HepG2 (cell line): ENCODE measurements around the gene HK2. TPM values are rescaled to one million over a fixed set of nuclear protein-coding genes. Genes with fewer than 3 reads are reported as not detected.
A peak's percentile ranks its signal among the peaks of the same experiment; 100 is the strongest.

Experiments used
- ATAC-seq: fragments of 200-7000 bp; cut with Tn5 transposase; 3 replicates; pipeline ENCODE4 v1.9.1; 2020; ENCODE audit warnings: mild to moderate bottlenecking, moderate library complexity
- BruUV-seq: library from RNA; stranded (reverse); fragments of 400-500 nt; replicated peaks from 2 replicates; lab custom pipeline; 2021; lab: Mats Ljungman, UMichigan
- CTCF ChIA-PET: fragments of 300-600 bp; formaldehyde crosslinking; extraction: SDS; loops from one replicate; lab custom pipeline; 2021; ENCODE audit warnings: low total read pairs, inconsistent platforms, low intra/inter-chr PET ratio; lab: Yijun Ruan, JAX
- POLR2A ChIA-PET: fragments of 350-600 bp; sonication (Branson Sonifier 250); formaldehyde crosslinking; loops from one replicate; lab custom pipeline; 2020; ENCODE audit warnings: antibody characterized with exemption, inconsistent platforms; lab: Yijun Ruan, JAX
- DNase-seq: peaks from one replicate; pipeline ENCODE4 v3.0.0-alpha.2; 2015; ENCODE audit warnings: low spot score
- FAIRE-seq: peaks from 3 replicates; lab custom pipeline; 2011; peaks lifted over from hg19 to GRCh38; lab: Jason Lieb, UNC
- H2AFZ ChIP-seq: one replicate; pipeline ENCODE4 v1.6.1; 2011; ENCODE audit warnings: low read length, inconsistent platforms
- H3K27ac ChIP-seq: fragments of 300-600 bp; 3 replicates; pipeline ENCODE4 v1.8.0; 2011; ENCODE audit warnings: mixed run types, mild to moderate bottlenecking, mixed read lengths, low read length, inconsistent platforms; ENCODE audit not compliant: insufficient read depth; ENCODE audit errors: extremely low read length
- H3K27me3 ChIP-seq, 2 experiments: fragments of 200-600 bp in 1 of 2; 2 replicates in 1 of 2; 3 replicates in 1 of 2; pipeline versions ENCODE4 v1.6.0 to v1.8.0; 2011; ENCODE audit warnings: low read length in 2 of 2, mild to moderate bottlenecking in 2 of 2, moderate library complexity in 2 of 2, inconsistent platforms in 1 of 2; ENCODE audit not compliant: insufficient read depth in 2 of 2, control insufficient read depth in 1 of 2
- H3K36me3 ChIP-seq, 2 experiments: fragments of 200-600 bp in 1 of 2; replicated peaks in 1 of 2; 2 replicates in 1 of 2; 3 replicates in 1 of 2; pipeline versions ENCODE4 v1.5.1 to v1.8.0; 2011; ENCODE audit warnings: low read length in 2 of 2, inconsistent platforms in 1 of 2; ENCODE audit not compliant: insufficient read depth in 2 of 2, control insufficient read depth in 1 of 2
- H3K4me1 ChIP-seq: 2 replicates; pipeline ENCODE4 v1.5.1; 2012; ENCODE audit warnings: low read length, inconsistent platforms; ENCODE audit not compliant: insufficient read depth
- H3K4me2 ChIP-seq: 2 replicates; pipeline ENCODE4 v1.6.0; 2011; ENCODE audit warnings: low read depth, low read length, inconsistent platforms
- H3K4me3 ChIP-seq, 3 experiments: fragments of 200-600 bp in 1 of 3; sonication (generic), shearing (Covaris generic) in 1 of 3; replicated peaks in 1 of 3; 2 replicates each; pipeline ENCODE4 v1.5.1; 2011 to 2016; ENCODE audit warnings: low read length in 3 of 3, inconsistent platforms in 2 of 3, low read depth in 2 of 3, mild to moderate bottlenecking in 2 of 3, control low read depth in 1 of 3, mixed read lengths in 1 of 3; ENCODE audit not compliant: insufficient read depth in 1 of 3
- H3K79me2 ChIP-seq: one replicate; pipeline ENCODE4 v1.6.1; 2011; ENCODE audit warnings: low read length, inconsistent platforms; ENCODE audit not compliant: insufficient read depth
- H3K9ac ChIP-seq: 2 replicates; pipeline ENCODE4 v1.6.0; 2011; ENCODE audit warnings: mild to moderate bottlenecking, low read depth, low read length, inconsistent platforms; ENCODE audit not compliant: insufficient read depth
- H3K9me3 ChIP-seq: 2 replicates; pipeline ENCODE4 v1.5.1; 2012; ENCODE audit warnings: mild to moderate bottlenecking, low read length
- H4K20me1 ChIP-seq: 2 replicates; pipeline ENCODE4 v1.6.0; 2011; ENCODE audit warnings: inconsistent platforms, mild to moderate bottlenecking, low read length, moderate library complexity; ENCODE audit not compliant: insufficient read depth
- FOXO1 ChIP-seq: sonication (generic); formaldehyde crosslinking; IDR thresholded peaks from 2 replicates; pipeline ENCODE4 v1.4.0; 2020; ENCODE audit warnings: missing genetic modification reagents
- GATAD2A ChIP-seq: IDR thresholded peaks from 2 replicates; pipeline ENCODE4 v1.6.1; 2016
- IKZF4 ChIP-seq: sonication (generic); formaldehyde crosslinking; IDR thresholded peaks from 2 replicates; pipeline ENCODE4 v1.5.1; 2020; ENCODE audit warnings: borderline replicate concordance, mild to moderate bottlenecking, low read depth, missing genetic modification reagents; ENCODE audit errors: not compliant biosample characterization
- KDM4B ChIP-seq: sonication (generic); formaldehyde crosslinking; IDR thresholded peaks from 2 replicates; pipeline ENCODE4 v1.4.0; 2020; ENCODE audit warnings: missing genetic modification reagents
- KDM5B ChIP-seq: sonication (generic); formaldehyde crosslinking; IDR thresholded peaks from 2 replicates; pipeline ENCODE4 v1.4.0; 2020; ENCODE audit warnings: missing genetic modification reagents, mild to moderate bottlenecking, borderline replicate concordance
- KLF16 ChIP-seq, 2 experiments: sonication (generic) in 1 of 2; formaldehyde crosslinking in 1 of 2; IDR thresholded peaks; 2 replicates each; pipeline versions ENCODE4 v1.6.1 to v1.8.0; 2016 to 2023; ENCODE audit warnings: missing genetic modification reagents in 2 of 2, missing compliant biosample characterization in 1 of 2
- RAD51 ChIP-seq: fragments of 450-650 bp; IDR thresholded peaks from 2 replicates; pipeline ENCODE4 v1.6.1; 2016; ENCODE audit warnings: borderline replicate concordance
- RARA ChIP-seq: IDR thresholded peaks from 2 replicates; pipeline ENCODE4 v1.6.1; 2016; ENCODE audit warnings: missing genetic modification reagents, missing compliant biosample characterization
- RBFOX2 ChIP-seq: fragments of 200-400 bp; formaldehyde crosslinking; IDR thresholded peaks from 2 replicates; pipeline ENCODE4 v1.6.1; 2017; ENCODE audit warnings: low read depth, mild to moderate bottlenecking, low read length
- RXRB ChIP-seq: IDR thresholded peaks from 2 replicates; pipeline ENCODE4 v1.6.1; 2016; ENCODE audit warnings: borderline replicate concordance, missing genetic modification reagents, missing compliant biosample characterization
- ZBED4 ChIP-seq: sonication (generic); formaldehyde crosslinking; IDR thresholded peaks from 2 replicates; pipeline ENCODE4 v1.4.0; 2020; ENCODE audit warnings: missing genetic modification reagents, borderline replicate concordance
- ZNF597 ChIP-seq: sonication (generic); formaldehyde crosslinking; IDR thresholded peaks from 2 replicates; pipeline ENCODE4 v1.5.0; 2020; ENCODE audit warnings: missing genetic modification reagents
- WGBS: methylation state at CpG from one replicate; pipeline ENCODE4 v1.1.6; 2017; ENCODE audit warnings: low lambda C conversion rate; 5-methylcytosine and 5-hydroxymethylcytosine counted together
- in situ Hi-C: cut with HindIII; loops from 2 replicates; pipeline ENCODE4 v1.10.0; 2017; ENCODE audit warnings: low pct_unique_long_range_greater_than_20kb; ENCODE audit not compliant: extremely low pct_ligation_motif_present
- intact Hi-C: fragments of 100-400 bp; cut with micrococcal nuclease; formaldehyde crosslinking; loops from one replicate; pipeline ENCODE4 v1.10.0; 2022; ENCODE audit not compliant: unreplicated experiment
- polyA plus RNA-seq, 8 experiments: library from polyadenylated mRNA; depleted of rRNA in 3 of 8; stranded (reverse) in 7 of 8; unstranded in 1 of 8; fragments of >200 nt; fragmentation: Illumina TruSeq in 4 of 8; extraction: Trizol in 4 of 8; gene quantifications; 2 replicates each; pipeline versions ENCODE4 v1.2.1 to v1.2.3, GENCODE V29; 2011 to 2016; ENCODE audit warnings: low read depth in 4 of 8, missing spikeins in 1 of 8, mixed read lengths in 1 of 8; ENCODE audit not compliant: insufficient read depth in 1 of 8
- total RNA-seq, 5 experiments: library from RNA; depleted of rRNA; stranded (reverse); fragments of >200 nt; fragmentation: Illumina TruSeq; extraction: Trizol; gene quantifications; 2 replicates each; pipeline ENCODE4 v1.2.3, GENCODE V29; 2016; ENCODE audit warnings: low read depth in 1 of 5
- TF ChIP-seq, protein P1 (sequence below): IDR thresholded peaks from 2 replicates; pipeline ENCODE4 v1.6.1; 2016; ENCODE audit warnings: low read depth
- TF ChIP-seq, protein P2 (sequence below): fragments of 450-650 bp; IDR thresholded peaks from 2 replicates; pipeline ENCODE4 v1.6.1; 2016
- TF ChIP-seq, protein P3 (sequence below): sonication (generic); formaldehyde crosslinking; IDR thresholded peaks from 2 replicates; pipeline ENCODE4 v1.4.0; 2020; ENCODE audit warnings: missing genetic modification reagents

The HK2 gene
- total and polyA plus RNA-seq, 2 of the 13 experiments (the other 11 are each of a cell fraction or from before 2014, with no cell fraction given): 13.2 to 101 TPM

- in situ Hi-C loops: no loop called here
- TF ChIP-seq ZNF597 (CRISPR knock-in tag) (no peak), RAD51 (no peak), KLF16 (CRISPR knock-in tag; IDR thresholded peaks at IDR 0.05) (peak in 1 of 2 experiments; percentile 46; a peak in 1 of 4 replicates), ZBED4 (0 out of 2 replicates have a peak, but pooled peaks have one; percentile 35), GATAD2A (CRISPR knock-in tag) (peak; percentile 71), RXRB (CRISPR knock-in tag) (no peak), KDM4B (CRISPR knock-in tag) (no peak), RBFOX2 (no peak), RARA (peak; percentile 68), IKZF4 (CRISPR knock-in tag) (peak; percentile 33), KDM5B (0 out of 2 replicates have a peak, but pooled peaks have one; percentile 28), FOXO1 (CRISPR knock-in tag) (peak; percentile 29; the same call in 1 of the 2 replicates)
- TF ChIP-seq, protein P1, sequence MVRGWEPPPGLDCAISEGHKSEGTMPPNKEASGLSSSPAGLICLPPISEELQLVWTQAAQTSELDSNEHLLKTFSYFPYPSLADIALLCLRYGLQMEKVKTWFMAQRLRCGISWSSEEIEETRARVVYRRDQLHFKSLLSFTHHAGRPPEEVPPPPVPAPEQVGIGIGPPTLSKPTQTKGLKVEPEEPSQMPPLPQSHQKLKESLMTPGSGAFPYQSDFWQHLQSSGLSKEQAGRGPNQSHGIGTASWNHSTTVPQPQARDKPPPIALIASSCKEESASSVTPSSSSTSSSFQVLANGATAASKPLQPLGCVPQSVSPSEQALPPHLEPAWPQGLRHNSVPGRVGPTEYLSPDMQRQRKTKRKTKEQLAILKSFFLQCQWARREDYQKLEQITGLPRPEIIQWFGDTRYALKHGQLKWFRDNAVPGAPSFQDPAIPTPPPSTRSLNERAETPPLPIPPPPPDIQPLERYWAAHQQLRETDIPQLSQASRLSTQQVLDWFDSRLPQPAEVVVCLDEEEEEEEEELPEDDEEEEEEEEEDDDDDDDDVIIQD (CRISPR knock-in tag): peak; percentile 43; the same call in 1 of the 2 replicates
- TF ChIP-seq, protein P2, sequence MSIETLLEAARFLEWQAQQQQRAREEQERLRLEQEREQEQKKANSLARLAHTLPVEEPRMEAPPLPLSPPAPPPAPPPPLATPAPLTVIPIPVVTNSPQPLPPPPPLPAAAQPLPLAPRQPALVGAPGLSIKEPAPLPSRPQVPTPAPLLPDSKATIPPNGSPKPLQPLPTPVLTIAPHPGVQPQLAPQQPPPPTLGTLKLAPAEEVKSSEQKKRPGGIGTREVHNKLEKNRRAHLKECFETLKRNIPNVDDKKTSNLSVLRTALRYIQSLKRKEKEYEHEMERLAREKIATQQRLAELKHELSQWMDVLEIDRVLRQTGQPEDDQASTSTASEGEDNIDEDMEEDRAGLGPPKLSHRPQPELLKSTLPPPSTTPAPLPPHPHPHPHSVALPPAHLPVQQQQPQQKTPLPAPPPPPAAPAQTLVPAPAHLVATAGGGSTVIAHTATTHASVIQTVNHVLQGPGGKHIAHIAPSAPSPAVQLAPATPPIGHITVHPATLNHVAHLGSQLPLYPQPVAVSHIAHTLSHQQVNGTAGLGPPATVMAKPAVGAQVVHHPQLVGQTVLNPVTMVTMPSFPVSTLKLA: peak; percentile 31
- TF ChIP-seq, protein P3, sequence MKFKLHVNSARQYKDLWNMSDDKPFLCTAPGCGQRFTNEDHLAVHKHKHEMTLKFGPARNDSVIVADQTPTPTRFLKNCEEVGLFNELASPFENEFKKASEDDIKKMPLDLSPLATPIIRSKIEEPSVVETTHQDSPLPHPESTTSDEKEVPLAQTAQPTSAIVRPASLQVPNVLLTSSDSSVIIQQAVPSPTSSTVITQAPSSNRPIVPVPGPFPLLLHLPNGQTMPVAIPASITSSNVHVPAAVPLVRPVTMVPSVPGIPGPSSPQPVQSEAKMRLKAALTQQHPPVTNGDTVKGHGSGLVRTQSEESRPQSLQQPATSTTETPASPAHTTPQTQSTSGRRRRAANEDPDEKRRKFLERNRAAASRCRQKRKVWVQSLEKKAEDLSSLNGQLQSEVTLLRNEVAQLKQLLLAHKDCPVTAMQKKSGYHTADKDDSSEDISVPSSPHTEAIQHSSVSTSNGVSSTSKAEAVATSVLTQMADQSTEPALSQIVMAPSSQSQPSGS (CRISPR knock-in tag): no peak
These were observed 27.5 kb upstream of the HK2 start for GRCh38 chr2:74806355-74806839.

More at GRCh38 chr2:74806355-74806839, 27.5 kb upstream of the HK2 start:
- Histone ChIP-seq H2AFZ (no peak overlapping the region), H3K4me3 (no peak overlapping the region), H3K9ac (no peak overlapping the region), H3K27ac (no peak overlapping the region), H3K4me1 (peaks cover 27% of the 10 kb centered on the region), H3K27me3 (no peaks in the 10 kb centered on the region), H3K79me2 (no peaks in the 10 kb centered on the region), H3K36me3 (no peaks in the 10 kb centered on the region), H3K9me3 (no peaks in the 10 kb centered on the region), H4K20me1 (no peaks in the 10 kb centered on the region), H3K4me2 (peak overlapping the region; percentile 43)
- 8% methylated on average over 5 of the region's 5 CpGs for WGBS
- no TSS peak for BruUV-seq
- CTCF ChIA-PET: no interaction called here
- POLR2A ChIA-PET: interaction anchor here (0.9 kb wide), 1 partner anchor 10 kb away, joined by 3 read pairs; no protein-coding TSS in a partner anchor
- ATAC-seq (peak; percentile 88), DNase-seq (peak; percentile 83), FAIRE-seq (peak; percentile 62)
- intact Hi-C loops: no loop called here
